NB4 (cell line): Measurements from ENCODE around the gene AMH.

ENCODE experiments used
- DNase-seq: peaks from one replicate; pipeline ENCODE4 v3.0.0; 2010; ENCODE audit warnings: low read depth
- H3K4me3 ChIP-seq: one replicate; pipeline ENCODE4 v1.5.1; 2011; ENCODE audit warnings: mild to moderate bottlenecking, low read depth, low read length, moderate library complexity
- MYC ChIP-seq: IDR thresholded peaks from 2 replicates; pipeline ENCODE4 v1.6.1; 2011; ENCODE audit warnings: low read depth, low read length
- POLR2A ChIP-seq: IDR thresholded peaks from 2 replicates; pipeline ENCODE4 v1.6.1; 2011; ENCODE audit warnings: mild to moderate bottlenecking; ENCODE audit not compliant: insufficient read length; ENCODE audit errors: extremely low read depth
- TF ChIP-seq, protein P1 (sequence below): IDR thresholded peaks from one replicate; pipeline ENCODE4 v1.5.1; 2012; ENCODE audit warnings: low read depth, low read length
- TF ChIP-seq, protein P2 (sequence below): IDR thresholded peaks from 2 replicates; pipeline ENCODE4 v1.6.1; 2011; ENCODE audit warnings: low read depth, low read length

AMH gene

DNA sequence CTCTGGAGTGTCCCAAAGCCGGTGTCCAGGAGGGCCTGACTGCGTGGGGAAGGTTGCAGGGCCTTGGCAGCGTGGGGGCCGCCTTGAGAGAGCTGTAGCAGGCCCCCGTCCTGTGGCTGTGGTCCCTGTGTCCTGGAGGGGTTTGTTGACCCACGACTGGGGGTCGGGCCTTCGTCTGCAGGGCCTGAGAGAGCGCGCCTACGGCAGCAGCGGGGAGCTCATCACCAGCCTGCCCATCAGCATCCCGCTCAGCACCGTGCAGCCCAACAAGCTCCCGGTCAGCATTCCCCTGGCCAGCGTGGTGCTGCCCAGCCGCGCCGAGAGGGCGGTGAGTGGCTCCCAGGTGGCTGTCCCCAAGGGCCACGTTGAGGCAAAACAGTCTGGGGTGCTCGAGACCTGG is 31.5 kb upstream of the AMH start:
- no peak for DNase-seq
- no peak overlapping the region for H3K4me3 ChIP-seq
- TF ChIP-seq, protein P1, sequence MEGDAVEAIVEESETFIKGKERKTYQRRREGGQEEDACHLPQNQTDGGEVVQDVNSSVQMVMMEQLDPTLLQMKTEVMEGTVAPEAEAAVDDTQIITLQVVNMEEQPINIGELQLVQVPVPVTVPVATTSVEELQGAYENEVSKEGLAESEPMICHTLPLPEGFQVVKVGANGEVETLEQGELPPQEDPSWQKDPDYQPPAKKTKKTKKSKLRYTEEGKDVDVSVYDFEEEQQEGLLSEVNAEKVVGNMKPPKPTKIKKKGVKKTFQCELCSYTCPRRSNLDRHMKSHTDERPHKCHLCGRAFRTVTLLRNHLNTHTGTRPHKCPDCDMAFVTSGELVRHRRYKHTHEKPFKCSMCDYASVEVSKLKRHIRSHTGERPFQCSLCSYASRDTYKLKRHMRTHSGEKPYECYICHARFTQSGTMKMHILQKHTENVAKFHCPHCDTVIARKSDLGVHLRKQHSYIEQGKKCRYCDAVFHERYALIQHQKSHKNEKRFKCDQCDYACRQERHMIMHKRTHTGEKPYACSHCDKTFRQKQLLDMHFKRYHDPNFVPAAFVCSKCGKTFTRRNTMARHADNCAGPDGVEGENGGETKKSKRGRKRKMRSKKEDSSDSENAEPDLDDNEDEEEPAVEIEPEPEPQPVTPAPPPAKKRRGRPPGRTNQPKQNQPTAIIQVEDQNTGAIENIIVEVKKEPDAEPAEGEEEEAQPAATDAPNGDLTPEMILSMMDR = no peak
- TF ChIP-seq POLR2A (no peak), MYC (no peak)
- TF ChIP-seq, protein P2, sequence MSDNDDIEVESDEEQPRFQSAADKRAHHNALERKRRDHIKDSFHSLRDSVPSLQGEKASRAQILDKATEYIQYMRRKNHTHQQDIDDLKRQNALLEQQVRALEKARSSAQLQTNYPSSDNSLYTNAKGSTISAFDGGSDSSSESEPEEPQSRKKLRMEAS = no peak

DNA sequence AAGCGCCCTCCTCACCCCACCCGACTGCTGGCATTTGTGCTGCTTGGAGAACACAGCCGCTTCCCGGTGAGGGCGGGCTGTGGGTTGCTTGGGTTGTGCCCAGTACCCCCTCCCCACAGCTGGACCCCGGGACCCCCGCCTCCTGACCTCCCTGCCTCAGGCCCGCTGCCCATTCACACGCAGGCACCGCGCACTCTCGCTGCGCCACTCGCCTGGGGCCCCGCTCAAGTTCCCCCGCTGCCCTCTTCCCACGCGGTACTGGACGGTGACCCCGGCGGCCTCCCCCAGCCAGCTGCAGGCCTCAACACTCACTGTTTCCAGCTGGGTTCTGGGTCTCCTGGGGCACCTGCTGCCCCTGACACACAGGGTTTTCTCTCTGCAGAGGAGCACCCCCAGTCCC is 29.4 kb upstream of the AMH start:
- no peak overlapping the region for H3K4me3 ChIP-seq
- TF ChIP-seq, protein P1 = no peak
- no peak for TF ChIP-seq MYC
- no peak for DNase-seq

DNA sequence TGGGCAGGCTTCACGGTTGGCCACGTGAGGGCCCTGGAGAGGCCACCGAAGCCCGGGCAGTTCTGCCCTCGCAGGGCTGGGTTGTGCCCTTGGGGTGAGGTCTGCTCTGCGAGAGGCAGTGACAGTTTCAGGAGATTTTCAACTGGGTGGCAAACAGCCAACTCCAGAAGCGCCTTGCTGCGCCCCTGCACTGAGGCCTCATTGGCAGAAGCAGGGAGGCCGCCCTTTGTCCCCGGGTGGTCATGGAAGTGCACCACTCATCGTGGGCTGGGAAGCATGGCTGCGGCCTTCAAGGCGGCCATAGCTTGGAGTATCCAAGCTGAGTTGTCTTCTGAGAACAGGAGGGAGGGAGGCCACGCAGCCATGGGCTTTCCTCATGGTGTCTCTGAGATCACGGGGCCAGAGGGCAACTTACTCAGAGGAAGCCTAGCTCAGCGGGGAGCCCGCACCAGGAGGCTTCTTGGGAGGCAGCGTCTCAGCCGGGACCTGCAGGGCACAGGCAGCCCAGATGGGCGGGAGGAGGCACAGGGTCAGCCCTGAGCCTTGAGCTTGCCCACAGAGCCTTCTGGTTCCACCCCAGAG is 27.8 kb upstream of the AMH start:
- no peak overlapping the region for H3K4me3 ChIP-seq
- DNase-seq = peak; percentile 25
- TF ChIP-seq, protein P1 = no peak
- TF ChIP-seq MYC = peak; percentile 7; the same call in 1 of the 2 replicates

DNA sequence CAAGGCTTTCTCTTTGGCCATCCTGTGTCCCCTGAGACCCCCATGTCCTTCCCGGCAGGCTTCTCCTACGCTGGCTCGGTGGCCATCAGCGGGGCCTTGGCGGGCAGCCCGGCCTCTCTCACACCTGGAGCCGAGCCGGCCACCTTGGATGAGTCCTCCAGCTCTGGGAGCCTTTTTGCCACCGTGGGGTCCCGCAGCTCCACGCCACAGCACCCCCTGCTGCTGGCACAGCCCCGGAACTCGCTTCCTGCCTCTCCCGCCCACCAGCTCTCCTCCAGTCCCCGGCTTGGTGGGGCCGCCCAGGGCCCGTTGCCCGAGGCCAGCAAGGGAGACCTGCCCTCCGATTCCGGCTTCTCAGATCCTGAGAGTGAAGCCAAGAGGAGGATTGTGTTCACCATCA is 27.2 kb upstream of the AMH start:
- no peak for TF ChIP-seq POLR2A
- TF ChIP-seq, protein P2 = no peak
- no peak overlapping the region for H3K4me3 ChIP-seq
- DNase-seq = no peak

DNA sequence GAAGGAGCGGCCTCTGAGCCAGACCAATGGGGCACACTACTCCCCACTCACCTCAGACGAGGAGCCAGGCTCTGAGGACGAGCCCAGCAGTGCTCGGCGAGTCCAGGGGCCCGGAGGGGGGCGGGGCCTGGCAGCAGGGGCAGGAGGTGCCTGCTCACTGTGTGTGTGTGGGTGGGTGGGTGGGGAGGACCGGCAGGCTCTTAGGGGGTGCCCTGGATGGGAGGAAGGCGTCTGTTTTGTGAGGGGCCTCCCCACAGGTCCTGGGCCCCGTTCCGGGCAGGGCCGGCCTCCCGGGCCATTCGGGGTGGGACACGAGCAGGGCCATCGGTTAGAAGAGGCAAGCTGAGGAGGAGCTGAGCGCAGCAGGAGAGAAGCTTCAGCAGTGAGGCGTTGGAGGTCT is 25.7 kb upstream of the AMH start:
- no peak overlapping the region for H3K4me3 ChIP-seq
- DNase-seq = no peak
- TF ChIP-seq, protein P1 = no peak
- no peak for TF ChIP-seq POLR2A

DNA sequence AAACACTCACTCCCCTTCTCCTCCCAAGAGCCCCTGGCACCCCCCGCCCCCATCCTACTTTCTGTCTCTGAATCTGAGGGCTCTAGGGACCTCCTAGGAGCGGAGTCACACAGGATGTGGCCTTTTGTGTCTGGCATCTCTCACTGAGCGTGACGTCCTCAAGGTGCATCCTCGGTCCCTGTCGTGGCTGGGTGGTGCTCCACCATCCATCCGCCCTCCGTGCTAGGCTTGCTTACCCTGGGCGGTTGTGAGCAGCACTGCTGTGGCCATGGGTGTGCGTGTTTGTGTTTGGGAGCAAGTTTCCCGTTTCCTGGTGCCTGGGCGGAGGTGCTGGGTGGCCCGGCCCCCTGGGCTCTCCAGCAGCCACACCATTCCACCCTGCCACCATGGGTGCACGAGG is 25.2 kb upstream of the AMH start:
- DNase-seq = peak; percentile 33
- TF ChIP-seq POLR2A (no peak), MYC (no peak)
- TF ChIP-seq, protein P1 = no peak
- TF ChIP-seq, protein P2 = no peak
- no peak overlapping the region for H3K4me3 ChIP-seq
